Calu3 (cell line): ENCODE results near the gene TMEM8B. TPM values are rescaled to one million over a fixed set of nuclear protein-coding genes. Genes with fewer than 3 reads are reported as not detected.
"Not testable (repeated sequence)": the region's sequence is repeated elsewhere in the genome, so short reads cannot be mapped to it uniquely, and the experiment has no call there.

Experiments used
- BruUV-seq: library from RNA; stranded (reverse); fragments of 400-500 nt; replicated peaks from 2 replicates; lab custom pipeline; 2021; lab: Mats Ljungman, UMichigan
- CTCF ChIA-PET: fragments of 300-600 bp; sonication (Branson Sonifier 250); formaldehyde crosslinking; loops from one replicate; lab custom pipeline; 2022; ENCODE audit warnings: antibody characterized with exemption; lab: Charles Lee
- DNase-seq: peaks from one replicate; pipeline ENCODE4 v3.0.0; 2022
- H3K27ac Mint-ChIP-seq: one replicate; pipeline ENCODE4 v1.8.0; 2022; ENCODE audit warnings: mixed read lengths; ENCODE audit not compliant: unreplicated experiment
- H3K27me3 Mint-ChIP-seq: one replicate; pipeline ENCODE4 v1.8.0; 2022; ENCODE audit warnings: mixed read lengths; ENCODE audit not compliant: unreplicated experiment
- H3K36me3 Mint-ChIP-seq: one replicate; pipeline ENCODE4 v1.8.0; 2022; ENCODE audit warnings: mild to moderate bottlenecking, moderate library complexity, mixed read lengths; ENCODE audit not compliant: insufficient read depth, unreplicated experiment
- H3K4me1 Mint-ChIP-seq: one replicate; pipeline ENCODE4 v1.8.0; 2022; ENCODE audit warnings: mild to moderate bottlenecking, low read depth, mixed read lengths; ENCODE audit not compliant: unreplicated experiment
- H3K4me3 Mint-ChIP-seq: one replicate; pipeline ENCODE4 v1.8.0; 2022; ENCODE audit warnings: mild to moderate bottlenecking, low read depth, moderate library complexity, mixed read lengths; ENCODE audit not compliant: unreplicated experiment
- H3K9me3 Mint-ChIP-seq: one replicate; pipeline ENCODE4 v1.8.0; 2022; ENCODE audit warnings: low read depth, mixed read lengths; ENCODE audit not compliant: unreplicated experiment
- intact Hi-C: fragments of 100-400 bp; cut with micrococcal nuclease; formaldehyde crosslinking; loops from one replicate; pipeline ENCODE4 v1.10.0; 2022; ENCODE audit not compliant: unreplicated experiment
- total RNA-seq: library from RNA; stranded (reverse); gene quantifications from 2 replicates; pipeline ENCODE4 v1.2.3, GENCODE V29; 2022
- TF ChIP-seq, protein P1 (sequence below): fragments of 200-600 bp; IDR thresholded peaks from one replicate; pipeline ENCODE4 v1.8.0; 2022; ENCODE audit warnings: antibody characterized with exemption; ENCODE audit not compliant: unreplicated experiment

TMEM8B gene
- total RNA-seq, 1 experiment from 2014 or later = 2.5 TPM

DNA sequence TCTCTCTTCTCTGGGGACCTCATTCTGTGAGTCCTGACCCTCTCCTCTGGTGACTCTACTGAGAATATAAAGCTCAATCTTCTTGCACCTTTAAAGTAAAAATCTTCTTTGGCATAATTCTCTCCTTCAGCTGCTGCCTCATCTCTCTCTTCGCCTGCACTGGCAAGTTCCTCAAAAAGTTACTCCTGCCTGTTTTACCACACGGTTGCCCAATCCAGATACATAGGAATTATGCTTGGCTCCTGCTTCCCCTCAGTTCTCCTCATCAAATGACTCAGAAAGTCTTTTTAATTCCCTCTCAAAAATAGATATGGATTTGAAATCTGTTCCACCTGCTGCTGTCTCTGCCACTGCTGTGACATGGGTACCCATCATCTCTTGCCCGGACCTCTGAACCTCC is 62.6 kb downstream of the TMEM8B start:
- CTCF ChIA-PET = interaction anchor here (1.2 kb wide), 1 partner anchor 9 kb away, joined by 3 read pairs; no protein-coding TSS in a partner anchor
- intact Hi-C loops = no loop called here
- peaks cover 13% of the 10 kb centered on the region for H3K27me3 Mint-ChIP-seq
- TF ChIP-seq, protein P1, sequence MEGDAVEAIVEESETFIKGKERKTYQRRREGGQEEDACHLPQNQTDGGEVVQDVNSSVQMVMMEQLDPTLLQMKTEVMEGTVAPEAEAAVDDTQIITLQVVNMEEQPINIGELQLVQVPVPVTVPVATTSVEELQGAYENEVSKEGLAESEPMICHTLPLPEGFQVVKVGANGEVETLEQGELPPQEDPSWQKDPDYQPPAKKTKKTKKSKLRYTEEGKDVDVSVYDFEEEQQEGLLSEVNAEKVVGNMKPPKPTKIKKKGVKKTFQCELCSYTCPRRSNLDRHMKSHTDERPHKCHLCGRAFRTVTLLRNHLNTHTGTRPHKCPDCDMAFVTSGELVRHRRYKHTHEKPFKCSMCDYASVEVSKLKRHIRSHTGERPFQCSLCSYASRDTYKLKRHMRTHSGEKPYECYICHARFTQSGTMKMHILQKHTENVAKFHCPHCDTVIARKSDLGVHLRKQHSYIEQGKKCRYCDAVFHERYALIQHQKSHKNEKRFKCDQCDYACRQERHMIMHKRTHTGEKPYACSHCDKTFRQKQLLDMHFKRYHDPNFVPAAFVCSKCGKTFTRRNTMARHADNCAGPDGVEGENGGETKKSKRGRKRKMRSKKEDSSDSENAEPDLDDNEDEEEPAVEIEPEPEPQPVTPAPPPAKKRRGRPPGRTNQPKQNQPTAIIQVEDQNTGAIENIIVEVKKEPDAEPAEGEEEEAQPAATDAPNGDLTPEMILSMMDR = no peak
- H3K27ac Mint-ChIP-seq = no peak overlapping the region
- H3K4me1 Mint-ChIP-seq = no peaks in the 10 kb centered on the region
- no peaks in the 10 kb centered on the region for H3K36me3 Mint-ChIP-seq
- H3K9me3 Mint-ChIP-seq = no peaks in the 10 kb centered on the region
- no peak for DNase-seq
- H3K4me3 Mint-ChIP-seq = no peak overlapping the region
- no TSS peak for BruUV-seq

DNA sequence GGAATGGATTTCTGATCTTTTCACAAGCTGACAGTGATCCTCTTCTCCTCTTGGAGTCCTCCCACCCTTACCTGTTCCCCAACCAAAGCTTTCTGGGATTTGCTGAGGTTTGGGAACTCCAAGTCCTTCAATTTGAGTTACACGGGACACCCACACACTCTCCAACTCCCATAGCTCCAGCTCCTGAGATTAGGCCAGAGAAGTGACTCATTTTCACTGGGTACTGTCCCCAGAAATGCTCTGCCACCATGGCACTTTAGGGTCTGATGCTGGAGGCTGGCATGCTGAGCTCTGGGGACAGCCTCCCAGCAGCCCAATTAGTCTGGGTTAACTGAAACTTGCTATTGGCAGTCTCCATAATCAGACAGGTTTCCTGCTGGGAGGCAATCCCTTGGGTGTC is 63.0 kb downstream of the TMEM8B start:
- no peak overlapping the region for H3K4me3 Mint-ChIP-seq
- CTCF ChIA-PET = interaction anchor here (1.2 kb wide), 1 partner anchor 10 kb away, joined by 3 read pairs; no protein-coding TSS in a partner anchor
- H3K36me3 Mint-ChIP-seq = no peaks in the 10 kb centered on the region
- H3K4me1 Mint-ChIP-seq = no peaks in the 10 kb centered on the region
- intact Hi-C loops = no loop called here
- no TSS peak for BruUV-seq
- peaks cover 13% of the 10 kb centered on the region for H3K27me3 Mint-ChIP-seq
- no peaks in the 10 kb centered on the region for H3K9me3 Mint-ChIP-seq
- H3K27ac Mint-ChIP-seq = no peak overlapping the region
- TF ChIP-seq, protein P1 = no peak
- DNase-seq = no peak

DNA sequence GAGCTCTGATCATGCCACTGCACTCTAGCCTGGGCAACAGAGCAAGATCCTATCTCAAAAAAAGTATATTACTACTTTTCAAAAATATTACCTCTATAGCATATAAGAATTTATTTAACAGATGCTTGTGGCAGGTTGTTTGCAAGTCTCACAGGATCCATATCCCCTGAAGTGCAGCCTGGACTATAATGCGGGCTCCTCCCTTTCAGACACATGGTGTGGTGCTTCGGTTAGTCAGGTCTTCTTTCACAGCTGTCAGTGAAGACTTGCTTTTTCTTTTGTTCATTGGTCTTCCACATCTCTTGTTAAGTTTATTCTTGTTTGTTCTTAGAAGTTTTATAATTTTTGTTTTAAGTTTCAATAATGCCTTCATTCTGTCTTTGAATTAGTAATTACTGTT is 67.5 kb downstream of the TMEM8B start:
- no peak for DNase-seq
- H3K36me3 Mint-ChIP-seq = no peaks in the 10 kb centered on the region
- no peaks in the 10 kb centered on the region for H3K9me3 Mint-ChIP-seq
- TF ChIP-seq, protein P1 = no peak
- no peak overlapping the region for H3K27ac Mint-ChIP-seq
- CTCF ChIA-PET = no interaction called here
- intact Hi-C loops = no loop called here
- BruUV-seq = no TSS peak
- H3K4me3 Mint-ChIP-seq = no peak overlapping the region
- peaks cover 13% of the 10 kb centered on the region for H3K27me3 Mint-ChIP-seq
- no peaks in the 10 kb centered on the region for H3K4me1 Mint-ChIP-seq

DNA sequence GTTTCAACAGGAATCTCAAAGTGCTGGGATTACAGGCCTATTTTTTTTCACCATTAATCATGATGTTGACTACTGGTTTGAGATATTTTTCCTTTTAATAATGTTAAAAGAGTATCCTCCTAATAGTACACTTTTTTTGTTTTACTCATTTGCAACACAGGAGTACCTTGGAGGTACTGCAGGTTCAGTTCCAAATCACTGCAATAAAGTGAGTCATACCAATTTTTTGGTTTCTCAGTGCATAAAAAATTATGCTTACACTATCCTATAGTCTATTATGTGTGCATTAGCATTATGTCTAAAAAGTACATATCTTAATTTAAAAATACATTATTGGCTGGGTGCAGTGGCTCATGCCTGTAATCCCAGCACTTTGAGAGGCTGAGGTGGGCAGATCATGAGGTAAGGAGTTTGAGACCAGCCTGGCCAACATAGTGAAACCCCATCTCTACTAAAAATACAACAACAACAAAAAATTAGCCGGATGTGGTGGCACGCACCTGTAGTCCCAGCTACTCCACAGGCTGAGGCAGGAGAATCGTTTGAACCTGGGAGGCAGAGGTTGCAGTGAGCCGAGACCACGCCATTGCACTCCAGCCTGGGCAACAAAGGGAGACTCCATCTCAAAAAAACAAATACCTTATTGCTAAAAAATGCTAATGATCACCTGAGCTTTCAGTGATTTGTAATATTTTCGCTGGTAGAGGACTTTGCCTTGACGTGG is 68.5 kb downstream of the TMEM8B start:
- peaks cover 13% of the 10 kb centered on the region for H3K27me3 Mint-ChIP-seq
- CTCF ChIA-PET, H3K4me3 Mint-ChIP-seq, intact Hi-C loops, BruUV-seq, H3K4me1 Mint-ChIP-seq, H3K9me3 Mint-ChIP-seq, H3K27ac Mint-ChIP-seq, DNase-seq, H3K36me3 Mint-ChIP-seq: not testable (repeated sequence)

DNA sequence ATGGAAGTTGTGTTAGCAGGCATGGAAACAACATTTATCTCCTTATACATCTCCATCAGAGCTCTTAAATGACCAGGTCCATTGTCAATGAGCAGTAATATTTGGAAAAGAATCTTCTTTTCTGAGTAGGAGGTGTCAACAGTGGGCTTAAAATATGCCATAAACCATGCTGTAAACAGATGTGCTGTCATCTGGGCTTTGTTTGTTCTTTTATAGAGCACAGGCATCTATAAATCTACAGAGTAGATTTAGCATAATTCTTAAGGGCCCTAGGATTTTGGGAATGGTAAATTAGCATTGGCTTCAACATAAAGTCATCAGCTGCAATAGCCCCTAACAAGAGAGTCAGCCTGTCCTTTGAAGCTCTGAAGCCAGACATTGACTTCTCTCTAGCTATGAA is 69.3 kb downstream of the TMEM8B start:
- no peak overlapping the region for H3K27ac Mint-ChIP-seq
- TF ChIP-seq, protein P1 = no peak
- intact Hi-C loops = no loop called here
- no TSS peak for BruUV-seq
- no peaks in the 10 kb centered on the region for H3K4me1 Mint-ChIP-seq
- no peak overlapping the region for H3K4me3 Mint-ChIP-seq
- no peaks in the 10 kb centered on the region for H3K9me3 Mint-ChIP-seq
- H3K27me3 Mint-ChIP-seq = peaks cover 12% of the 10 kb centered on the region
- no peaks in the 10 kb centered on the region for H3K36me3 Mint-ChIP-seq
- CTCF ChIA-PET = no interaction called here
- no peak for DNase-seq
